HG03025 (cell line): Measurements from ENCODE around the gene NDUFAF5.
"Not testable (repeated sequence)": the region's sequence is repeated elsewhere in the genome, so short reads cannot be mapped to it uniquely, and the experiment has no call there.

Experiments
- ATAC-seq: cut with Tn5 transposase; IDR thresholded peaks from one replicate; pipeline ENCODE4 v1.9.1; 2021; ENCODE audit warnings: mild to moderate bottlenecking, moderate library complexity; ENCODE audit not compliant: unreplicated experiment, low FRiP score

NDUFAF5 gene

DNA sequence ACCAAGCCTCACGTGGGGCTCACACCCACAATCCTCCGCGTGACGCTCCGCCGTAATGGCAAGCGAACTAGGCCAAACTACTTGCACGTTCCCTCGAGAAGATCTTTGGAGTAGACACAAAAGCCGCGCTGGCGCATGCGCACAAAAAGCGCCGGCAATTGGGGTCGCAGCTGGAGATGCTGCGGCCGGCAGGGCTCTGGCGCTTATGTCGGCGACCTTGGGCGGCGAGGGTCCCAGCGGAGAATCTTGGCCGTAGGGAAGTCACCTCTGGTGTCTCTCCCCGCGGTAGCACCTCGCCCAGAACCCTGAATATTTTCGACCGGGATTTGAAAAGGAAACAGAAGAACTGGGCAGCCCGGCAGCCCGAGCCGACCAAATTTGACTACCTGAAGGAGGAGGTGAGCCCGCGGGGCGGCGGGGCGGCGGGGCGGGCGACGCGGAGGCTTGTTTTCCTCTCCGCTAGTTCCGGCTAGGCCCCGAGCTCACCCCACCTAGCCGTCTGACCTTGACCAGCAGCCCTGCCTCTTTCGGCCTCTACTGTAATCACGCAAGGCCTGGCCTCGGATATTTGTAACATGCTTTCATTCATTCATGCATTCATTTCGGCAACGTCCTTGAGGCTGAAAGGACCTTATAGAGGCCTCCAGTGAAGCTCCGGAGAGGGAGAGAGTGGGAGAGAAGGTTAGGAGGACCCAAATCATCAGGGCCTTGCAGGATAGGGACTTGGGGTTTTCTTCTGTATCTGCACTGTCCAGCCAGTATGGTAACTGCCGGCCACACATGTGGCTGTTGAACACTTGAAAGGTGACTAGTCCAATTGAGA is at the start of gene NDUFAF5, which contains the start of gene ESF1:
Gene NDUFAF5, plus strand, starts transcription at position 136 of the 823 bp plus-strand sequence. Its CDS starts 41 bp downstream, at position 177.
Gene ESF1, minus strand, starts transcription at position 27 of the 823 bp plus-strand sequence. CDS start 1,779 bp downstream, outside the sequence.
- peak; percentile 93 for ATAC-seq

- ATAC-seq, result no peak
Measured at GRCh38 chr20:13735826-13736225, 49.0 kb upstream of the NDUFAF5 start.

- no peak for ATAC-seq
Measured at GRCh38 chr20:13736436-13737191, 48.2 kb upstream of the NDUFAF5 start.

- ATAC-seq, result not testable (repeated sequence)
Measured at GRCh38 chr20:13738187-13738586, 46.6 kb upstream of the NDUFAF5 start.

- ATAC-seq, result no peak
Measured at GRCh38 chr20:13739731-13740649, 44.8 kb upstream of the NDUFAF5 start.

DNA sequence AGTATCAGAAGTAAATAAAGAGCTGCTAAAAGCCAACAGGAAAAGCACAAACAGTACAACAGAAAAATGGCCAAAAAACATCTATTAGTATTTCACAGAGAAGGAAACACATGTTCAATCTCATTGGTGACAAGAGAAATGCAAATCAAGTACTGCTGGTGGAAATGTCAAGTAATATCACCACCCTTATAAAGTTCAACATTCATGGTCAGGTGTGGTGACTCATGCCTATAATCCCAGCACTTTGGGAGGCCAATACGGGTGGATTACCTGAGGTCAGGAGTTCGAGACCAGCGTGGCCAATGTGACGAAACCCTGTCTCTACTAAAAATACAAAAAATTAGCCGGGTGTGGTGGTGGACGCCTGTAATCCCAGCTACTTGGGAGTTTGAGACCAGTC is 42.9 kb upstream of the NDUFAF5 start:
- ATAC-seq, result no peak

GRCh38 chr20:13744352-13744751 is 40.5 kb upstream of the NDUFAF5 start:
- no peak for ATAC-seq

- ATAC-seq, result no peak
Measured at GRCh38 chr20:13745784-13746183, 39.0 kb upstream of the NDUFAF5 start.

DNA sequence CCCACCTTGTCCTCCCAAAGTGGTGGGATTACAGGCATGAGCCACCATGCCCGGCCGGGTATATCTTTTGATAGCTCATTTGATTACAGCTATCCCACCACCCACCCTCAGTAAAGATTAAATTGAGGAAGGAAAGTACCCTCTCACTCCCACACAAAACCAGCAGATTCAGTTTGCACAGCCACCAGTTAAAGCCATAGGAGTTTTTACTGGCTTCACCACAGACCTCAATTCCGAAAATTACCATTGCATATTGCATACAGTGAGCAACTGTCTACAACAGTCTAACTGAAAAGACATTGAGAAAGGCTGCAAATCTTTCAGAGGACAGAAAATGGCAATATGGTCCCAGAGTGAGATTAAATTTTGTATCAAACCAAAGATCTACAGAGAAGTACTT is 35.0 kb upstream of the NDUFAF5 start:
- ATAC-seq, result no peak

DNA sequence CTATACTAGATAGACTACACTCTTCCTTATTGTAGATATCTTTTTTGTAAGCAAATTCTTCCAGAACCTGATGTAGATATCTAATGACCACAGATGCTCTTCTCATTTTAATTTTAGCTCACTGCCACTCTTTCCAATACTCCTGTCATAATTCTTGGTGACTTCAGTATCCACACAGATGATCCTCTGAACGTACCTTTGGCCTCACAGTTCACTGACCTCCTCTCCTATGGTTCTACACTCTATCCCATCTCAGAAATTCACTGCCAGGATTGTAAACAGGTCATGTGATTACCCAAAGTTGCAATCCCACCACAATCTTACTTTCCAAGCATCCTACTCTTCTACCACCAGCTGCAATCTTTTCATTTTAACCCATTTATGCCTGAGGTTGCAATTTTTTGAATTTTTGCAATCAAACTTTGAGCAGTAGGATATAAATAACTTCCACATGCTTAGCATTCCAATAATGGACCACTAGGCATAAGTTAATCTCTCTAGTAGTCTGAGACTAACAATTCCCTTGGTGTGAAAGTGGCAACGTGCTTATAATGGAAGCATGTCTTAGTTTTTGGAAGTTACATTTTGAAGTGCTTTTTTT is 31.3 kb upstream of the NDUFAF5 start:
- no peak for ATAC-seq

DNA sequence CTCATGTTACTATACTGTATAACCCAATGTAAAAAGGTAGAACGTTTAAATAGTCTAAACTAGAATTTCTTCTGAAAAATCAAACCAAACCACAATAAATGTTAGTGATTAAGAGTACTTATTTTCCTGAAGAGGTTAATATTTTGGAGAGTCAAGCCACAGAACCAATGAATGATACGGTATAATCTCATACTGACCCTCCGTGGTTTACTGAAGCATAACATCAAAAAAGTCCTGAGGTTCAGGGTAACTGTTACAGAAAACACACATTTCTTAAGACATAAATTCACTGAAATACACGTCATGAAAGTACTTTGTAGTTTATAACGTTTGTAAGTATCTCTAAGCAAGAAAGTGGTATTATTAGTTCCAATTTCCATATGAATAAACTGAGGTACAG is 29.0 kb upstream of the NDUFAF5 start:
- ATAC-seq, result no peak

DNA sequence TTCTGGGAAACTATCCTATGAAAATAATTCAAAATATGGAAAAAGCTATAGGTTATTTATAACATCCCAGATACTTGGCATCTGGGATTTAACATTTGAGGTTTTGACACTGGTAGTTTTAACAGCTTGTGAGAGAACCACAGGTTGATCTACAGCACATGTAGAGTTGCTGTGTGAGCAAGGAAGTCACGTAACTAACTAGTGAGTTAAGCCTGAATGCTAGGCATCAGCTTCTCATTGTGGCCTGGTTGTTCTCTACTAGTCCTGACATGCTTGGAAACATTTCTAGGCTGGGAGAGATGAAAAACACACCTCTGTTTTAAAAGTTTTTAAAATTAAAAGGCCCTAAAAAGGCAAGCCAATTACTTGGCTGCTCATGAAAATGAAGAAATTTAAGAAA is 28.3 kb upstream of the NDUFAF5 start:
- ATAC-seq, result no peak

DNA sequence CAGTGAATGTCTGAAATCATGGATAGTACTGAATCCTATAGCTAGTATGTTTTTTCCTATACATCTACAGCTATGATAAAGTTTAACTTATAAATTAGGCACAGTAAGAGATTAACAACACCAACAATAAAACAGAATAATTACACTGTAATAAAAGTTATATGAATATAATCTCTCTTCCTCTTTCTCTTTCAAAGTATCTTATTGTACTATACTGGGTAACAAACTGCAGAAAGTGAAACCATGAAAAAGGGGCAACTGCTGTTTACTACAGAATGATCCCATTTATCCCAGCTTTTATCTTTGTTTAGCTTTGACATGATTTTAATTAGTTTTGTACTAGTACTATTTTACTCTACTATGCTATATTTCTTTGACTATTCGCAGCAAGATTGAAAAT is 25.9 kb upstream of the NDUFAF5 start:
- no peak for ATAC-seq

DNA sequence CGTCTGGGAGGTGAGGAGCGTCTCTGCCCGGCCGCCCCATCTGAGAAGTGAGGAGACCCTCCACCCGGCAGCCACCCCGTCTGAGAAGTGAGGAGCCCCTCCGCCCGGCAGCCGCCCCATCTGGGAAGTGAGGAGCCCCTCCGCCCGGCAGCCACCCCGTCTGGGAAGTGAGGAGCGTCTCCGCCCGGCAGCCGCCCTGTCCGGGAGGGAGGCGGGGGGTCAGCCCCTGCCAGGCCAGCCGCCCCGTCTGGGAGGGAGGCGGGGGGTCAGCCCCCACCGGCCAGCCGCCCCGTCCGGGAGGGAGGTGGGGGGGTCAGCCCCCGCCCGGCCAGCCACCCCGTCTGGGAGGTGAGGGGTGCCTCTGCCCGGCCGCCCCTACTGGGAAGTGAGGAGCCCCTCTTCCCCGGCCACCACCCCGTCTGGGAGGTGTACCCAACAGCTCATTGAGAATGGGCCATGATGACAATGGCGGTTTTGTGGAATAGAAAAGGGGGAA is 24.3 kb upstream of the NDUFAF5 start:
- ATAC-seq, result not testable (repeated sequence)

- ATAC-seq, result no peak
Measured at GRCh38 chr20:13765299-13765698, 19.5 kb upstream of the NDUFAF5 start.

DNA sequence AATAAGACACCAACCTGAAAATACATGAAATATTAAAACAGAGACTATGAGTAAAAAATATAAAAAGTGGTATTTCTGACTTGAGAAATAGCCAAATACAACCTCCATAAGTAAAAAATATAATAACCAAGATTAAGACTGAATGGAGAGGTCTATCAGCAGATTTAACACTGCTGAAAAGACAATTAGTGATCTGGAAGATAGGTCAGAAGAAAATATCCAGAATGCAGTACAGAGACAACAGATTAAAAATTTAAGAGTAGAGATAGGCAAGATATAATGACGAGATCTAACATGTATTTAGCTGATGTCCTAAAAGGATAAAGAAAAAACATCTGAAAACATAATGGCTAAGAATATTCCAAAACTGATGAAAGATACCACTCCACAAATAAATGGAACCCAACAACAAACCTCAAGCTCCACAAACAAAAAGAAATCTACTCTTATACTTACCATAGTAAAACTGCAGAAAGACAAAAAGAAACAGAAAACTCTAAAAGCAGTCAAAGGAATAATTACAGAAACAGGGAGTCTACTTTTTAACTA is 18.9 kb upstream of the NDUFAF5 start:
- no peak for ATAC-seq

GRCh38 chr20:13770141-13770540 is 14.7 kb upstream of the NDUFAF5 start:
- ATAC-seq, result no peak

DNA sequence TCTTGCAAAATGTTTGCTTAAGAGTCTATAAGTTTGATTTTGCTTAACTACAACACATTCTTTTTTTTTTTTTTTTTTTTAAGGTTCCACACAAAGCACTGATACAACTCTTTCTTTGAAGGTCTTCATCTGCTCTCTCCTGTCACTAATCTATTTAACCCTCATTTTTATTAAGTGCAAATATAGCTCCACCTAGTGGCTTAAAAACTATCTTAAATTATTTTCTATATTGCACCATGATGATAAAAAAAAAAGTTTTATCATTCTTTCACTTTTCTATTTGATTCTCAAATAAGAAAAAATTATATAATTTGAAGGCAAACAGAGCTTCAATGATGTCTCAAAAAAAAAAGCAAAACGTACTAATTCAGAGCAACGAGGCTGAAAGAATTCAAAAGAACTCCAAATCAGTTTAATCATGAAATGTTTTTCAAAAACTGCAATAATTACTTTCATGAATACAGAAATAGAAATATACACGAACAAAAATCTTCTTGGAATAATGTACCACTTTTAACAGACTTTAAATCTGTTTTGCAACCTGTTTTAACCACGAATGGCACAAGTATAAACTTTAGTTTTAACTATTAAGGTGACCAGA is 12.9 kb upstream of the NDUFAF5 start:
- ATAC-seq, result no peak

DNA sequence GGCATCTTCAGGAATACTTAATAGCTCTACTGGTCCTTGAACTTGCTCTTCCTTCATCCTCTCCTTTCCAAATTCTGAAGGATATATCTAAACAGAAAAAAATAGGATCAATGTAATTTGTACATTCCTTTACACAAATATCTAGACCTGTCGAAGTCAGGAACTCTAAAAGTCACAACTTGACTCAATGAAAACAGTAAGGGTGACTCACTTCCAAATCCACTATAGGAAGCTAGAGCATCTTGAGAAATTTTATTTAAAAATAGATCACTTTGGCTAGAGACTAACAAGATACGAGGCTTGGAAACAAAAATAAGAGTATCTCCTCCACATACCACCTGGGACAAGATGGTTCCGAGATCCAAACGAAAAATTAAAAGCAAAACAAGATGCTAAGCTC is 12.3 kb upstream of the NDUFAF5 start:
- ATAC-seq, result no peak
